Measurements from ENCODE around the gene PIEZO2.

PIEZO2 gene

GRCh38 chr18:10901329-10901728 lies 248.0 kb downstream of the PIEZO2 start:
- H3K4me3 ChIP-seq (ENCODE audit: low read length) = no peak overlapping the region
- no peak for TF ChIP-seq ZNF274 (IDR thresholded peaks at IDR 0.05; ENCODE audit: low read depth, low read length)

GRCh38 chr18:10900435-10900834 lies 248.9 kb downstream of the PIEZO2 start:
- TF ChIP-seq ZNF274 (IDR thresholded peaks at IDR 0.05; ENCODE audit: low read depth, low read length) = no peak
- no peak overlapping the region for H3K4me3 ChIP-seq (ENCODE audit: low read length)

- no peak overlapping the region for H3K4me3 ChIP-seq (ENCODE audit: low read length)
- TF ChIP-seq ZNF274 (IDR thresholded peaks at IDR 0.05; ENCODE audit: low read depth, low read length) = no peak
These were observed 249.9 kb downstream of the PIEZO2 start for GRCh38 chr18:10899481-10899880.

GRCh38 chr18:10898417-10898974 lies 250.9 kb downstream of the PIEZO2 start:
- no peak overlapping the region for H3K4me3 ChIP-seq (ENCODE audit: low read length)
- no peak for TF ChIP-seq ZNF274 (IDR thresholded peaks at IDR 0.05; ENCODE audit: low read depth, low read length)

GRCh38 chr18:10896851-10897250 lies 252.5 kb downstream of the PIEZO2 start:
- no peak overlapping the region for H3K4me3 ChIP-seq (ENCODE audit: low read length)
- no peak for TF ChIP-seq ZNF274 (IDR thresholded peaks at IDR 0.05; ENCODE audit: low read depth, low read length)

- H3K4me3 ChIP-seq (ENCODE audit: low read length) = no peak overlapping the region
- TF ChIP-seq ZNF274 (IDR thresholded peaks at IDR 0.05; ENCODE audit: low read depth, low read length) = no peak
These were observed 253.4 kb downstream of the PIEZO2 start for GRCh38 chr18:10895976-10896375.

- H3K4me3 ChIP-seq (ENCODE audit: low read length) = no peak overlapping the region
- no peak for TF ChIP-seq ZNF274 (IDR thresholded peaks at IDR 0.05; ENCODE audit: low read depth, low read length)
These were observed 254.9 kb downstream of the PIEZO2 start for GRCh38 chr18:10894501-10894900.

- no peak overlapping the region for H3K4me3 ChIP-seq (ENCODE audit: low read length)
- no peak for TF ChIP-seq ZNF274 (IDR thresholded peaks at IDR 0.05; ENCODE audit: low read depth, low read length)
These were observed 255.6 kb downstream of the PIEZO2 start for GRCh38 chr18:10893761-10894160.

- no peak overlapping the region for H3K4me3 ChIP-seq (ENCODE audit: low read length)
- no peak for TF ChIP-seq ZNF274 (IDR thresholded peaks at IDR 0.05; ENCODE audit: low read depth, low read length)
These were observed 256.2 kb downstream of the PIEZO2 start for GRCh38 chr18:10893196-10893595.

GRCh38 chr18:10892786-10893185 lies 256.6 kb downstream of the PIEZO2 start:
- TF ChIP-seq ZNF274 (IDR thresholded peaks at IDR 0.05; ENCODE audit: low read depth, low read length) = no peak

GRCh38 chr18:10890022-10890421 lies 259.3 kb downstream of the PIEZO2 start:
- no peak for TF ChIP-seq ZNF274 (IDR thresholded peaks at IDR 0.05; ENCODE audit: low read depth, low read length)

More at GRCh38 chr18:10892786-10893185, 256.6 kb downstream of the PIEZO2 start:
- no peak overlapping the region for H3K4me3 ChIP-seq (ENCODE audit: low read length)

GRCh38 chr18:10878703-10879102 lies 270.7 kb downstream of the PIEZO2 start:
- no peak for TF ChIP-seq ZNF274 (IDR thresholded peaks at IDR 0.05; ENCODE audit: low read depth, low read length)
- no peak overlapping the region for H3K4me3 ChIP-seq (ENCODE audit: low read length)

More at GRCh38 chr18:10890022-10890421, 259.3 kb downstream of the PIEZO2 start:
- H3K4me3 ChIP-seq (ENCODE audit: low read length) = no peak overlapping the region

- no peak overlapping the region; the same call in 1 of the 2 replicates for H3K4me3 ChIP-seq (ENCODE audit: low read length)
- TF ChIP-seq ZNF274 (IDR thresholded peaks at IDR 0.05; ENCODE audit: low read depth, low read length) = no peak
These were observed 271.4 kb downstream of the PIEZO2 start for GRCh38 chr18:10877987-10878386.

GRCh38 chr18:10875811-10876210 lies 273.6 kb downstream of the PIEZO2 start:
- no peak overlapping the region for H3K4me3 ChIP-seq (ENCODE audit: low read length)
- TF ChIP-seq ZNF274 (IDR thresholded peaks at IDR 0.05; ENCODE audit: low read depth, low read length) = no peak

- H3K4me3 ChIP-seq (ENCODE audit: low read length) = no peak overlapping the region
- no peak for TF ChIP-seq ZNF274 (IDR thresholded peaks at IDR 0.05; ENCODE audit: low read depth, low read length)
These were observed 277.1 kb downstream of the PIEZO2 start for GRCh38 chr18:10872304-10872703.

- TF ChIP-seq ZNF274 (IDR thresholded peaks at IDR 0.05; ENCODE audit: low read depth, low read length) = no peak
- H3K4me3 ChIP-seq (ENCODE audit: low read length) = no peak overlapping the region
These were observed 284.6 kb downstream of the PIEZO2 start for GRCh38 chr18:10864722-10865121.

Data from GM08714 (cell line).